ENCODE measurements around the gene MAP4K4. TPM values are rescaled to one million over a fixed set of nuclear protein-coding genes. Genes with fewer than 3 reads are reported as not detected.

The MAP4K4 gene
- total RNA-seq, 1 experiment from 2014 or later, result 2.7 TPM

DNA sequence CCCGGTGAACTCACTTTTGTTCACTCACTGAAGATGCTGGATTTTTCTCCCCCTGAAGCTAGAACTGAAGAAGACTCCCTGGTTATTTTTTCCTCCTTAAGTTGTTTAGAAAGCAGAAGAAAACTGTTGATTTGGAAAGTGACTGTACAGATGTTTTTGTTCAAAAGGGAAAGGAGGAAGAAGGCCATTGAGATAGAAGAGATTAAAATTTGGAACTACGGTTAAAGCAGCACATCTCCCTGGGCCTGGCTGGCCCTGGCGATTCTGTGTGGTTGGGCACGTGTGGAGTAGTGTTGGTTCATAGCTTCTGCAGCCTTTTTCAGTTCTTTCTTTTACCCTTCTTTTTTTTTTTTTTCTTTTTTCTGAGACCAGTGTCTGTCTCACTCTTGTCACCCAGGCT, 109.2 kb downstream of the MAP4K4 start:
- Histone ChIP-seq H3K79me2 (ENCODE audit: low read length) (no peaks in the 10 kb centered on the region), H3K4me3 (ENCODE audit: low read length) (no peak overlapping the region), H3K9me3 (ENCODE audit: low read length) (no peaks in the 10 kb centered on the region), H2AFZ (ENCODE audit: low read length) (no peak overlapping the region), H3K27me3 (ENCODE audit: low read length) (no peaks in the 10 kb centered on the region), H3K27ac (ENCODE audit: low read length) (no peak overlapping the region), H3K9ac (ENCODE audit: low read length) (no peak overlapping the region), H3K4me2 (ENCODE audit: low read depth, low read length, poor library complexity, severe bottlenecking) (no peak overlapping the region), H4K20me1 (ENCODE audit: insufficient read depth, low read depth, low read length) (no peaks in the 10 kb centered on the region), H3K9me2 (replicated peaks; ENCODE audit: insufficient read depth, low read length) (no peaks in the 10 kb centered on the region), H3K4me1 (ENCODE audit: low read length) (no peaks in the 10 kb centered on the region), H3K36me3 (ENCODE audit: insufficient read depth, low read length) (no peaks in the 10 kb centered on the region)
- DNase-seq, result no peak

- DNase-seq, result no peak
- H2AFZ ChIP-seq (ENCODE audit: low read length), result no peak overlapping the region
- no peak overlapping the region for H3K4me2 ChIP-seq (ENCODE audit: low read depth, low read length, poor library complexity, severe bottlenecking)
- no peaks in the 10 kb centered on the region for H3K79me2 ChIP-seq (ENCODE audit: low read length)
- H3K36me3 ChIP-seq (ENCODE audit: insufficient read depth, low read length), result no peaks in the 10 kb centered on the region
- H3K9me3 ChIP-seq (ENCODE audit: low read length), result no peaks in the 10 kb centered on the region
- H3K27me3 ChIP-seq (ENCODE audit: low read length), result no peaks in the 10 kb centered on the region
- H3K9ac ChIP-seq (ENCODE audit: low read length), result no peak overlapping the region
- H4K20me1 ChIP-seq (ENCODE audit: insufficient read depth, low read depth, low read length), result no peaks in the 10 kb centered on the region
- no peaks in the 10 kb centered on the region for H3K4me1 ChIP-seq (ENCODE audit: low read length)
- no peak overlapping the region for H3K27ac ChIP-seq (ENCODE audit: low read length)
- no peaks in the 10 kb centered on the region for H3K9me2 ChIP-seq (replicated peaks; ENCODE audit: insufficient read depth, low read length)
- no peak overlapping the region for H3K4me3 ChIP-seq (ENCODE audit: low read length)
Measured at GRCh38 chr2:101807242-101807641, 109.7 kb downstream of the MAP4K4 start.

GRCh38 chr2:101808006-101808562, 110.6 kb downstream of the MAP4K4 start:
- no peaks in the 10 kb centered on the region for H3K9me2 ChIP-seq (replicated peaks; ENCODE audit: insufficient read depth, low read length)
- H3K79me2 ChIP-seq (ENCODE audit: low read length), result no peaks in the 10 kb centered on the region
- DNase-seq, result no peak
- no peak overlapping the region for H3K4me3 ChIP-seq (ENCODE audit: low read length)
- no peaks in the 10 kb centered on the region for H3K9me3 ChIP-seq (ENCODE audit: low read length)
- H3K36me3 ChIP-seq (ENCODE audit: insufficient read depth, low read length), result no peaks in the 10 kb centered on the region
- H3K4me1 ChIP-seq (ENCODE audit: low read length), result no peaks in the 10 kb centered on the region
- no peak overlapping the region for H3K9ac ChIP-seq (ENCODE audit: low read length)
- no peak overlapping the region for H3K4me2 ChIP-seq (ENCODE audit: low read depth, low read length, poor library complexity, severe bottlenecking)
- no peak overlapping the region for H2AFZ ChIP-seq (ENCODE audit: low read length)
- no peaks in the 10 kb centered on the region for H3K27me3 ChIP-seq (ENCODE audit: low read length)
- no peak overlapping the region for H3K27ac ChIP-seq (ENCODE audit: low read length)
- H4K20me1 ChIP-seq (ENCODE audit: insufficient read depth, low read depth, low read length), result no peaks in the 10 kb centered on the region

GRCh38 chr2:101809698-101810097, 112.2 kb downstream of the MAP4K4 start:
- no peaks in the 10 kb centered on the region for H3K9me2 ChIP-seq (replicated peaks; ENCODE audit: insufficient read depth, low read length)
- no peak overlapping the region for H3K9ac ChIP-seq (ENCODE audit: low read length)
- no peaks in the 10 kb centered on the region for H4K20me1 ChIP-seq (ENCODE audit: insufficient read depth, low read depth, low read length)
- H3K27me3 ChIP-seq (ENCODE audit: low read length), result no peaks in the 10 kb centered on the region
- no peak for DNase-seq
- H3K9me3 ChIP-seq (ENCODE audit: low read length), result no peaks in the 10 kb centered on the region
- H3K4me3 ChIP-seq (ENCODE audit: low read length), result no peak overlapping the region
- H3K27ac ChIP-seq (ENCODE audit: low read length), result no peak overlapping the region
- no peaks in the 10 kb centered on the region for H3K79me2 ChIP-seq (ENCODE audit: low read length)
- no peak overlapping the region for H3K4me2 ChIP-seq (ENCODE audit: low read depth, low read length, poor library complexity, severe bottlenecking)
- no peak overlapping the region for H2AFZ ChIP-seq (ENCODE audit: low read length)
- H3K4me1 ChIP-seq (ENCODE audit: low read length), result no peaks in the 10 kb centered on the region
- H3K36me3 ChIP-seq (ENCODE audit: insufficient read depth, low read length), result no peaks in the 10 kb centered on the region

GRCh38 chr2:101811226-101812015, 113.9 kb downstream of the MAP4K4 start:
- Histone ChIP-seq H3K36me3 (ENCODE audit: insufficient read depth, low read length) (no peaks in the 10 kb centered on the region), H3K4me1 (ENCODE audit: low read length) (no peaks in the 10 kb centered on the region), H3K27me3 (ENCODE audit: low read length) (no peaks in the 10 kb centered on the region), H3K27ac (ENCODE audit: low read length) (no peak overlapping the region), H3K9me3 (ENCODE audit: low read length) (no peaks in the 10 kb centered on the region), H3K4me2 (ENCODE audit: low read depth, low read length, poor library complexity, severe bottlenecking) (no peak overlapping the region), H3K79me2 (ENCODE audit: low read length) (no peaks in the 10 kb centered on the region), H3K9ac (ENCODE audit: low read length) (no peak overlapping the region), H3K4me3 (ENCODE audit: low read length) (no peak overlapping the region), H3K9me2 (replicated peaks; ENCODE audit: insufficient read depth, low read length) (no peaks in the 10 kb centered on the region), H4K20me1 (ENCODE audit: insufficient read depth, low read depth, low read length) (no peaks in the 10 kb centered on the region), H2AFZ (ENCODE audit: low read length) (no peak overlapping the region)
- no peak for DNase-seq

- Histone ChIP-seq H2AFZ (ENCODE audit: low read length) (no peak overlapping the region), H3K27ac (ENCODE audit: low read length) (no peak overlapping the region), H3K9me3 (ENCODE audit: low read length) (no peaks in the 10 kb centered on the region), H3K27me3 (ENCODE audit: low read length) (no peaks in the 10 kb centered on the region), H3K79me2 (ENCODE audit: low read length) (no peaks in the 10 kb centered on the region), H3K4me2 (ENCODE audit: low read depth, low read length, poor library complexity, severe bottlenecking) (no peak overlapping the region), H4K20me1 (ENCODE audit: insufficient read depth, low read depth, low read length) (no peaks in the 10 kb centered on the region), H3K36me3 (ENCODE audit: insufficient read depth, low read length) (no peaks in the 10 kb centered on the region), H3K4me3 (ENCODE audit: low read length) (no peak overlapping the region), H3K4me1 (ENCODE audit: low read length) (no peaks in the 10 kb centered on the region), H3K9ac (ENCODE audit: low read length) (no peak overlapping the region), H3K9me2 (replicated peaks; ENCODE audit: insufficient read depth, low read length) (no peaks in the 10 kb centered on the region)
- DNase-seq, result no peak
Measured at GRCh38 chr2:101812226-101812625, 114.7 kb downstream of the MAP4K4 start.

DNA sequence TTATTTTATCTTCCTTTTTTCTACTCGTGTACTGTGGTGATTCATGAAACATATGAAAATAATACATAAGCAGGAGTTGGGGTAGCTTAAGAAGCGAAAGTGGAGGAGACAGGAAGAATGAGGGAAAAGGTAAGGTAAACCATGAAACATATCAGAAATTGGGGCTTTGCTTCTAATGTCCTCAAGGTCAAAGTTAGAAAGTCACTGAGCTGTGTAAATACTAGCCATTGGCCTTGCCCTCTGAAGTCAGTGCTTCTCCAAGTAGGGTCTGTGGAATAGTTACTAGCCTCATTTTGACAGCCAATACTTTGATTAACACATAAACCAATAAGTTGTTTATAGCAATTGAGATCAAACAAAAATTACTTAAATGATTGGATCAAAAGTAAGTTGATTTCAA, 117.2 kb downstream of the MAP4K4 start:
- H3K9me2 ChIP-seq (replicated peaks; ENCODE audit: insufficient read depth, low read length), result no peaks in the 10 kb centered on the region
- H3K4me3 ChIP-seq (ENCODE audit: low read length), result no peak overlapping the region
- H2AFZ ChIP-seq (ENCODE audit: low read length), result no peak overlapping the region
- H3K4me2 ChIP-seq (ENCODE audit: low read depth, low read length, poor library complexity, severe bottlenecking), result no peak overlapping the region
- H3K79me2 ChIP-seq (ENCODE audit: low read length), result no peaks in the 10 kb centered on the region
- DNase-seq, result no peak
- no peaks in the 10 kb centered on the region for H3K27me3 ChIP-seq (ENCODE audit: low read length)
- H3K4me1 ChIP-seq (ENCODE audit: low read length), result no peaks in the 10 kb centered on the region
- no peaks in the 10 kb centered on the region for H3K9me3 ChIP-seq (ENCODE audit: low read length)
- no peaks in the 10 kb centered on the region for H3K36me3 ChIP-seq (ENCODE audit: insufficient read depth, low read length)
- no peak overlapping the region for H3K9ac ChIP-seq (ENCODE audit: low read length)
- no peaks in the 10 kb centered on the region for H4K20me1 ChIP-seq (ENCODE audit: insufficient read depth, low read depth, low read length)
- no peak overlapping the region for H3K27ac ChIP-seq (ENCODE audit: low read length)

DNA sequence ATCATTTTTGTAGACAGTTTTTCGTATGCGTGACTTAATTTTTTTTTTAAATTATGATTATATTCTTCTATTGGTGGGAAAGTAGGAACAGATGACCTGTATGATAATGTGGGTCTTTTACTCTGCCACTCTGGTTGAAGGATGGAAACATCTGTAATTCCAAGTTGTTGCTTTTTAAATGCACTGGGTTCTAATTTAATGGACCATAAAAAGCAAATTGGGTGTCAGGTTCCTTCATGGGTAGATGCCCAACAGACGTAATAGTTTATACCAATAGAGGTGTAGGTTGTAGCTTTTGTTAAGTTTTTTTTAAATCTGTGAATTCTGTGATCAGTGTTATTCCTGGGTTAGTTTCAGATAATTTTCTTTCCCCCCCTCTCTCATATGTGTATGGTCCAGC, 117.6 kb downstream of the MAP4K4 start:
- no peaks in the 10 kb centered on the region for H4K20me1 ChIP-seq (ENCODE audit: insufficient read depth, low read depth, low read length)
- H3K27me3 ChIP-seq (ENCODE audit: low read length), result no peaks in the 10 kb centered on the region
- H3K9me2 ChIP-seq (replicated peaks; ENCODE audit: insufficient read depth, low read length), result no peaks in the 10 kb centered on the region
- no peak overlapping the region for H3K4me3 ChIP-seq (ENCODE audit: low read length)
- no peak for DNase-seq
- H3K4me1 ChIP-seq (ENCODE audit: low read length), result no peaks in the 10 kb centered on the region
- no peaks in the 10 kb centered on the region for H3K9me3 ChIP-seq (ENCODE audit: low read length)
- no peaks in the 10 kb centered on the region for H3K36me3 ChIP-seq (ENCODE audit: insufficient read depth, low read length)
- H3K9ac ChIP-seq (ENCODE audit: low read length), result no peak overlapping the region
- no peaks in the 10 kb centered on the region for H3K79me2 ChIP-seq (ENCODE audit: low read length)
- H3K27ac ChIP-seq (ENCODE audit: low read length), result no peak overlapping the region
- no peak overlapping the region for H3K4me2 ChIP-seq (ENCODE audit: low read depth, low read length, poor library complexity, severe bottlenecking)
- no peak overlapping the region for H2AFZ ChIP-seq (ENCODE audit: low read length)
